ENCODE measurements around the gene GPC6.

GPC6 gene

GRCh38 chr13:93416736-93417355, 190.2 kb downstream of the GPC6 start:
- H3K4me3 ChIP-seq (ENCODE audit: control insufficient read depth, low read depth, low read length) = no peak overlapping the region
- no peak for DNase-seq (ENCODE audit: low read depth)
- TF ChIP-seq CTCF (IDR thresholded peaks at IDR 0.05; ENCODE audit: control insufficient read depth, insufficient read depth, low read depth, low read length, missing control alignments) = no peak

- no peak overlapping the region for H3K4me3 ChIP-seq (ENCODE audit: control insufficient read depth, low read depth, low read length)
- DNase-seq (ENCODE audit: low read depth) = no peak
- TF ChIP-seq CTCF (IDR thresholded peaks at IDR 0.05; ENCODE audit: control insufficient read depth, insufficient read depth, low read depth, low read length, missing control alignments) = no peak
Measured at GRCh38 chr13:93418398-93418797, 191.8 kb downstream of the GPC6 start.

- no peak overlapping the region for H3K4me3 ChIP-seq (ENCODE audit: control insufficient read depth, low read depth, low read length)
- DNase-seq (ENCODE audit: low read depth) = no peak
- no peak for TF ChIP-seq CTCF (IDR thresholded peaks at IDR 0.05; ENCODE audit: control insufficient read depth, insufficient read depth, low read depth, low read length, missing control alignments)
Measured at GRCh38 chr13:93420206-93420605, 193.6 kb downstream of the GPC6 start.

GRCh38 chr13:93420887-93421286, 194.3 kb downstream of the GPC6 start:
- no peak for TF ChIP-seq CTCF (IDR thresholded peaks at IDR 0.05; ENCODE audit: control insufficient read depth, insufficient read depth, low read depth, low read length, missing control alignments)
- H3K4me3 ChIP-seq (ENCODE audit: control insufficient read depth, low read depth, low read length) = no peak overlapping the region
- DNase-seq (ENCODE audit: low read depth) = no peak

GRCh38 chr13:93422980-93423543, 196.5 kb downstream of the GPC6 start:
- no peak for DNase-seq (ENCODE audit: low read depth)
- no peak overlapping the region for H3K4me3 ChIP-seq (ENCODE audit: control insufficient read depth, low read depth, low read length)
- TF ChIP-seq CTCF (IDR thresholded peaks at IDR 0.05; ENCODE audit: control insufficient read depth, insufficient read depth, low read depth, low read length, missing control alignments) = no peak

- DNase-seq (ENCODE audit: low read depth) = no peak
- TF ChIP-seq CTCF (IDR thresholded peaks at IDR 0.05; ENCODE audit: control insufficient read depth, insufficient read depth, low read depth, low read length, missing control alignments) = no peak
- H3K4me3 ChIP-seq (ENCODE audit: control insufficient read depth, low read depth, low read length) = no peak overlapping the region
Measured at GRCh38 chr13:93425411-93425810, 198.8 kb downstream of the GPC6 start.
